DOHH2 (cell line): ENCODE data around the gene SNX3.

Experiments used
- CTCF ChIP-seq: fragments of 200-600 bp; sonication (generic); IDR thresholded peaks from one replicate; pipeline ENCODE4 v1.5.1; 2014; ENCODE audit warnings: antibody characterized with exemption, mild to moderate bottlenecking, low read depth, low read length; ENCODE audit not compliant: poor library complexity, severe bottlenecking
- EZH2phosphoT487 ChIP-seq: fragments of 200-600 bp; sonication (generic); IDR thresholded peaks from 2 replicates; pipeline ENCODE4 v1.6.1; 2017; ENCODE audit warnings: borderline replicate concordance, mild to moderate bottlenecking, antibody characterized with exemption, low read length, moderate library complexity, mixed read lengths

- no peak for TF ChIP-seq CTCF
- TF ChIP-seq EZH2phosphoT487 = no peak
Observed at GRCh38 chr6:108243836-108244235, 17.0 kb downstream of the SNX3 start.
